Measurements from ENCODE around the gene TAPBP.
A peak's percentile ranks its signal among the peaks of the same experiment; 100 is the strongest.

The TAPBP gene

GRCh38 chr6:33279971-33280511 is 33.8 kb downstream of the TAPBP start:
- H3K27ac ChIP-seq: no peak overlapping the region
- no peak for TF ChIP-seq ZFX (IDR thresholded peaks at IDR 0.05)
- TF ChIP-seq CTCF (conservative IDR thresholded peaks at IDR 0.05): no peak; the same call in 1 of the 2 replicates

- no peak overlapping the region for H3K27ac ChIP-seq
- TF ChIP-seq ZFX (IDR thresholded peaks at IDR 0.05) (no peak), CTCF (conservative IDR thresholded peaks at IDR 0.05) (no peak)
These were observed 34.6 kb downstream of the TAPBP start for GRCh38 chr6:33279257-33279695.

- TF ChIP-seq ZFX (IDR thresholded peaks at IDR 0.05) (no peak), CTCF (conservative IDR thresholded peaks at IDR 0.05) (no peak)
- no peak overlapping the region for H3K27ac ChIP-seq
These were observed 35.1 kb downstream of the TAPBP start for GRCh38 chr6:33278810-33279209.

GRCh38 chr6:33278392-33278741 is 35.5 kb downstream of the TAPBP start:
- H3K27ac ChIP-seq: no peak overlapping the region
- TF ChIP-seq CTCF (conservative IDR thresholded peaks at IDR 0.05) (no peak), ZFX (IDR thresholded peaks at IDR 0.05) (no peak)

GRCh38 chr6:33277663-33278391 is 36.1 kb downstream of the TAPBP start:
- TF ChIP-seq CTCF (conservative IDR thresholded peaks at IDR 0.05) (0 out of 2 replicates have a peak, but pooled peaks have one; percentile 0), ZFX (IDR thresholded peaks at IDR 0.05) (no peak)
- H3K27ac ChIP-seq: peak overlapping the region; percentile 97

GRCh38 chr6:33276864-33277662 is 36.8 kb downstream of the TAPBP start, which contains the start of gene B3GALT4:
B3GALT4 (plus strand) TSS chr6:33277123; CDS start chr6:33277420, 297 bp downstream.
- peak within 1 kb of the TSS; percentile 97 for H3K27ac ChIP-seq
- no peak for TF ChIP-seq ZFX (IDR thresholded peaks at IDR 0.05)
- TF ChIP-seq CTCF (conservative IDR thresholded peaks at IDR 0.05): peak; percentile 43

- TF ChIP-seq CTCF (conservative IDR thresholded peaks at IDR 0.05): no peak
- no peak for TF ChIP-seq ZFX (IDR thresholded peaks at IDR 0.05)
- peak overlapping the region; percentile 97 for H3K27ac ChIP-seq
These were observed 37.4 kb downstream of the TAPBP start for GRCh38 chr6:33276581-33276863.

GRCh38 chr6:33275795-33276580 is 37.9 kb downstream of the TAPBP start:
- H3K27ac ChIP-seq: peak overlapping the region; percentile 97
